H9 (cell line): Measurements from ENCODE around the gene PCCB. TPM values are rescaled to one million over a fixed set of nuclear protein-coding genes. Genes with fewer than 3 reads are reported as not detected.

ENCODE experiments used
- DNase-seq: peaks from one replicate; pipeline ENCODE4 v3.0.0-alpha.2; 2017
- H2AFZ ChIP-seq: one replicate; pipeline ENCODE4 v1.6.1; 2013; ENCODE audit warnings: mild to moderate bottlenecking, low read length, control low read depth, moderate library complexity
- H2AK5ac ChIP-seq: 2 replicates; pipeline ENCODE4 v1.6.1; 2013; ENCODE audit warnings: low read length, control low read depth, mixed read lengths; ENCODE audit not compliant: insufficient read length
- H2BK120ac ChIP-seq: one replicate; pipeline ENCODE4 v1.6.1; 2013; ENCODE audit warnings: low read depth, mild to moderate bottlenecking, low read length, control low read depth, inconsistent platforms; ENCODE audit not compliant: poor library complexity, severe bottlenecking
- H2BK12ac ChIP-seq: 2 replicates; pipeline ENCODE4 v1.6.1; 2013; ENCODE audit warnings: low read length, control low read depth, mixed read lengths, low read depth; ENCODE audit not compliant: insufficient read length
- H2BK15ac ChIP-seq: 2 replicates; pipeline ENCODE4 v1.6.1; 2013; ENCODE audit warnings: low read depth, low read length, control low read depth
- H2BK20ac ChIP-seq: one replicate; pipeline ENCODE4 v1.6.1; 2013; ENCODE audit warnings: low read depth, mild to moderate bottlenecking, low read length, control low read depth, inconsistent platforms; ENCODE audit not compliant: poor library complexity, severe bottlenecking
- H2BK5ac ChIP-seq: 2 replicates; pipeline ENCODE4 v1.6.1; 2013; ENCODE audit warnings: low read length, control low read depth, mixed read lengths; ENCODE audit not compliant: insufficient read length
- H3K14ac ChIP-seq: 2 replicates; pipeline ENCODE4 v1.6.1; 2013; ENCODE audit warnings: low read length, control low read depth; ENCODE audit not compliant: insufficient read depth
- H3K18ac ChIP-seq: 2 replicates; pipeline ENCODE4 v1.6.1; 2013; ENCODE audit warnings: low read depth, mild to moderate bottlenecking, mixed read lengths, low read length, control low read depth; ENCODE audit not compliant: insufficient read length
- H3K23ac ChIP-seq: 2 replicates; pipeline ENCODE4 v1.6.1; 2013; ENCODE audit warnings: low read length, control low read depth, mixed read lengths, low read depth; ENCODE audit not compliant: insufficient read length
- H3K23me2 ChIP-seq: 2 replicates; pipeline ENCODE4 v1.6.1; 2013; ENCODE audit warnings: low read depth, mild to moderate bottlenecking, mixed read lengths, low read length, control low read depth; ENCODE audit not compliant: insufficient read length, poor library complexity, severe bottlenecking
- H3K27ac ChIP-seq: 2 replicates; pipeline ENCODE4 v1.5.1; 2013; ENCODE audit warnings: low read length, control low read depth, mixed read lengths, low read depth; ENCODE audit not compliant: insufficient read length
- H3K27me3 ChIP-seq: 2 replicates; pipeline ENCODE4 v1.6.1; 2013; ENCODE audit warnings: low read length, control low read depth, inconsistent platforms; ENCODE audit not compliant: insufficient read depth
- H3K4ac ChIP-seq: 2 replicates; pipeline ENCODE4 v1.6.1; 2013; ENCODE audit warnings: low read depth, mild to moderate bottlenecking, control low read depth, inconsistent platforms, low read length, moderate library complexity
- H3K4me1 ChIP-seq: 2 replicates; pipeline ENCODE4 v1.6.1; 2013; ENCODE audit warnings: low read length, control low read depth, inconsistent platforms; ENCODE audit not compliant: insufficient read depth
- H3K4me2 ChIP-seq: 2 replicates; pipeline ENCODE4 v1.6.1; 2013; ENCODE audit warnings: low read length, control low read depth, mixed read lengths; ENCODE audit not compliant: insufficient read length, insufficient read depth
- H3K56ac ChIP-seq: 2 replicates; pipeline ENCODE4 v1.6.1; 2013; ENCODE audit warnings: low read depth, mild to moderate bottlenecking, mixed read lengths, low read length, control low read depth; ENCODE audit not compliant: insufficient read length
- H3K79me1 ChIP-seq: 2 replicates; pipeline ENCODE4 v1.6.1; 2013; ENCODE audit warnings: low read depth, mild to moderate bottlenecking, moderate library complexity, low read length, control low read depth, inconsistent platforms; ENCODE audit not compliant: insufficient read depth, poor library complexity, severe bottlenecking
- H3K79me2 ChIP-seq: 2 replicates; pipeline ENCODE4 v1.6.1; 2013; ENCODE audit warnings: low read length, control low read depth, inconsistent platforms; ENCODE audit not compliant: insufficient read depth
- H3K9ac ChIP-seq: 2 replicates; pipeline ENCODE4 v1.6.1; 2013; ENCODE audit warnings: low read length, control low read depth, mixed read lengths; ENCODE audit not compliant: insufficient read length; ENCODE audit errors: extremely low read depth
- H3K9me3 ChIP-seq: one replicate; pipeline ENCODE4 v1.6.1; 2013; ENCODE audit warnings: low read depth, low read length, inconsistent platforms; ENCODE audit not compliant: control insufficient read depth
- H3T11ph ChIP-seq: one replicate; pipeline ENCODE4 v1.6.1; 2013; ENCODE audit warnings: mild to moderate bottlenecking, low read length, control low read depth, inconsistent platforms
- H4K20me1 ChIP-seq: one replicate; pipeline ENCODE4 v1.6.1; 2013; ENCODE audit not compliant: control insufficient read depth, insufficient read length, insufficient read depth
- H4K5ac ChIP-seq: 2 replicates; pipeline ENCODE4 v1.6.1; 2013; ENCODE audit warnings: low read depth, mild to moderate bottlenecking, mixed read lengths, low read length, control low read depth; ENCODE audit not compliant: insufficient read length
- H4K8ac ChIP-seq: replicated peaks from 2 replicates; pipeline ENCODE4 v1.6.1; 2013; ENCODE audit warnings: low read length, control low read depth, mixed read lengths, low read depth; ENCODE audit not compliant: insufficient read length
- H4K91ac ChIP-seq: 2 replicates; pipeline ENCODE4 v1.6.1; 2013; ENCODE audit warnings: low read depth, mild to moderate bottlenecking, moderate library complexity, mixed read lengths, low read length, control low read depth; ENCODE audit not compliant: insufficient read length
- H3K27ac Mint-ChIP-seq, 3 experiments: 2 replicates in 2 of 3; 3 replicates in 1 of 3; pipeline ENCODE4 v1.8.0; 2020 to 2021; ENCODE audit warnings: mixed read lengths in 3 of 3, mild to moderate bottlenecking in 1 of 3, moderate library complexity in 1 of 3
- H3K27me3 Mint-ChIP-seq: 2 replicates; pipeline ENCODE4 v1.8.0; 2021; ENCODE audit warnings: low read depth, mild to moderate bottlenecking, moderate library complexity, mixed read lengths
- H3K36me3 Mint-ChIP-seq, 3 experiments: 2 replicates in 2 of 3; 3 replicates in 1 of 3; pipeline ENCODE4 v1.8.0; 2020 to 2021; ENCODE audit warnings: low read depth in 3 of 3, mixed read lengths in 3 of 3; ENCODE audit not compliant: insufficient read depth in 1 of 3
- H3K4me1 Mint-ChIP-seq, 2 experiments: 2 replicates each; pipeline ENCODE4 v1.8.0; 2020; ENCODE audit warnings: mixed read lengths in 2 of 2
- H3K4me3 Mint-ChIP-seq, 2 experiments: 2 replicates in 1 of 2; 3 replicates in 1 of 2; pipeline ENCODE4 v1.8.0; 2020 to 2021; ENCODE audit warnings: mild to moderate bottlenecking in 2 of 2, mixed read lengths in 2 of 2, moderate library complexity in 1 of 2
- H3K9me3 Mint-ChIP-seq, 2 experiments: 2 replicates in 1 of 2; 3 replicates in 1 of 2; pipeline ENCODE4 v1.8.0; 2020; ENCODE audit warnings: mild to moderate bottlenecking in 2 of 2, mixed read lengths in 2 of 2, moderate library complexity in 1 of 2
- WGBS: extraction: QIAGEN DNeasy Blood & Tissue Kit; methylation state at CpG from one replicate; pipeline ENCODE4 v1.1.7; 2013; ENCODE audit warnings: missing lambda C conversion rate, low lambda C conversion rate, mixed read lengths; ENCODE audit not compliant: insufficient read length; ENCODE audit errors: extremely low coverage; 5-methylcytosine and 5-hydroxymethylcytosine counted together
- long read RNA-seq: library from polyadenylated mRNA; unstranded; transcript quantifications from one replicate; pipeline ENCODE4 v2.0.0, GENCODE V29; 2020
- total RNA-seq: library from RNA; stranded (reverse); gene quantifications from 2 replicates; pipeline ENCODE4 v1.2.1, GENCODE V29; 2021
- TF ChIP-seq, protein P1 (sequence below): fragments of 200-600 bp; sonication (generic); conservative IDR thresholded peaks from 3 replicates; pipeline ENCODE4 v1.8.0; 2021; ENCODE audit warnings: antibody characterized with exemption, mild to moderate bottlenecking

The PCCB gene
- total RNA-seq: 65.6 and 68.9 TPM in 2 replicates
- long read RNA-seq, full-length matches to known transcripts: 690 of 741 reads
- long read RNA-seq, partial matches to known transcripts: 14 of 741 reads
- long read RNA-seq, other reads (novel, unspliced or antisense): 37 of 741 reads

DNA sequence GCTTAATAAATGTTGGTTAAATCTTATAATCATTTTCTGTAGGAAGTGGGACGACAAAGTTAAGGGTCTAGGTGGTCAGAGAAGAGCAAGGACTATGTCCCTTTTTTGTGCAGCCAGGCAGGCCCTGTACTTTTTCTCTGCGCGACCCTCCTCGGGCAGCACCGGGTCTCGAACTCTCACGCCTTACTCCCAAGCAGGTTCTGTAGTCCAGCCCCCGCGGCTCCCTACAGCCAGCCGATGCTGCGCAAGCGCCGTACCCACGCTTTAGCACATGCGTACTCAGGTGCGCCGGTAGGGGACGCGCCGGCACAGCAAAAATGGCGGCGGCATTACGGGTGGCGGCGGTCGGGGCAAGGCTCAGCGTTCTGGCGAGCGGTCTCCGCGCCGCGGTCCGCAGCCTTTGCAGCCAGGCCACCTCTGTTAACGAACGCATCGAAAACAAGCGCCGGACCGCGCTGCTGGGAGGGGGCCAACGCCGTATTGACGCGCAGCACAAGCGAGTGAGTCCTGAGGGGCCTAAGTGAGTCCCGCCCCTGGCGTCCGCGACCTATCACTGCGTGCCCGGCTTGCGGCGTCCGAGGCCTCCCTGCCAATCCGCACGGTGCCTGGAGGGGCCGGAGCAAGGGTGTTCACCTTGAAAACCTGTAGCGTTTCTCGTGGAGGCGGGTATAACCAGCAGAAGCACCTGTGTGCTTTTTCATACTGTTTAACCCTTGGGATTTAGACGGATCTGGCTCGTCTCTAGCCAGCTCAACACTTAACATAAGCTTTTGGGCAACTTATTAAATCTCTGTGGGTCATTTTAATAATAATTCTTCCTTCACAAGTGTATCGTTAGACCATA, at the start of gene PCCB:
PCCB (plus strand) TSS at position 282 of the 844 bp plus-strand sequence; CDS start at position 318, 36 bp downstream.
- Histone ChIP-seq H3K79me1 (no peaks in the 10 kb centered on the region), H3K4me1 (no peaks in the 10 kb centered on the region), H3K4ac (no peak within 1 kb of the TSS), H2AFZ (no peak within 1 kb of the TSS), H2BK120ac (no peak within 1 kb of the TSS), H3K27ac (peak within 1 kb of the TSS; percentile 47), H4K8ac (no peak within 1 kb of the TSS), H3K56ac (no peak within 1 kb of the TSS), H4K20me1 (no peaks in the 10 kb centered on the region), H4K5ac (no peak within 1 kb of the TSS), H2BK15ac (no peak within 1 kb of the TSS), H3K4me2 (peak within 1 kb of the TSS; percentile 53), H2BK12ac (peak within 1 kb of the TSS; percentile 38), H3T11ph (no peak within 1 kb of the TSS), H3K14ac (peak within 1 kb of the TSS; percentile 99), H3K18ac (peak within 1 kb of the TSS; percentile 98), H3K23ac (no peak within 1 kb of the TSS), H4K91ac (no peak within 1 kb of the TSS), H3K23me2 (no peaks in the 10 kb centered on the region), H3K79me2 (no peaks in the 10 kb centered on the region; the same call in none of the 2 replicates), H3K9me3 (no peaks in the 10 kb centered on the region), H2BK5ac (no peak within 1 kb of the TSS), H3K9ac (peak within 1 kb of the TSS; percentile 84), H2AK5ac (no peak within 1 kb of the TSS), H2BK20ac (no peak within 1 kb of the TSS), H3K27me3 (no peaks in the 10 kb centered on the region)
- peaks cover 0 to 2% (median 0%) of the 10 kb centered on the region in 3 experiments; a peak in 3 of 7 replicates for H3K36me3 Mint-ChIP-seq
- H3K4me3 Mint-ChIP-seq: peak within 1 kb of the TSS; percentile 84 to 86
- peak within 1 kb of the TSS; percentile 93 to 99 (median 96) for H3K27ac Mint-ChIP-seq
- H3K27me3 Mint-ChIP-seq: no peaks in the 10 kb centered on the region
- no CpG with 5 or more reads among the region's 64 CpGs for WGBS
- TF ChIP-seq, protein P1, sequence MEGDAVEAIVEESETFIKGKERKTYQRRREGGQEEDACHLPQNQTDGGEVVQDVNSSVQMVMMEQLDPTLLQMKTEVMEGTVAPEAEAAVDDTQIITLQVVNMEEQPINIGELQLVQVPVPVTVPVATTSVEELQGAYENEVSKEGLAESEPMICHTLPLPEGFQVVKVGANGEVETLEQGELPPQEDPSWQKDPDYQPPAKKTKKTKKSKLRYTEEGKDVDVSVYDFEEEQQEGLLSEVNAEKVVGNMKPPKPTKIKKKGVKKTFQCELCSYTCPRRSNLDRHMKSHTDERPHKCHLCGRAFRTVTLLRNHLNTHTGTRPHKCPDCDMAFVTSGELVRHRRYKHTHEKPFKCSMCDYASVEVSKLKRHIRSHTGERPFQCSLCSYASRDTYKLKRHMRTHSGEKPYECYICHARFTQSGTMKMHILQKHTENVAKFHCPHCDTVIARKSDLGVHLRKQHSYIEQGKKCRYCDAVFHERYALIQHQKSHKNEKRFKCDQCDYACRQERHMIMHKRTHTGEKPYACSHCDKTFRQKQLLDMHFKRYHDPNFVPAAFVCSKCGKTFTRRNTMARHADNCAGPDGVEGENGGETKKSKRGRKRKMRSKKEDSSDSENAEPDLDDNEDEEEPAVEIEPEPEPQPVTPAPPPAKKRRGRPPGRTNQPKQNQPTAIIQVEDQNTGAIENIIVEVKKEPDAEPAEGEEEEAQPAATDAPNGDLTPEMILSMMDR: peak; percentile 83
- peak; percentile 96 for DNase-seq
- no peaks in the 10 kb centered on the region for H3K9me3 Mint-ChIP-seq
- peaks cover 19 to 22% of the 10 kb centered on the region in 2 experiments for H3K4me1 Mint-ChIP-seq
